Eye (tissue), 1 donor: ENCODE data around the gene WBP1.
A peak's percentile ranks its signal among the peaks of the same experiment; 100 is the strongest.

Experiments used
- DNase-seq: peaks from one replicate; pipeline ENCODE4 v3.0.0-alpha.2; 2015

The WBP1 gene

DNA sequence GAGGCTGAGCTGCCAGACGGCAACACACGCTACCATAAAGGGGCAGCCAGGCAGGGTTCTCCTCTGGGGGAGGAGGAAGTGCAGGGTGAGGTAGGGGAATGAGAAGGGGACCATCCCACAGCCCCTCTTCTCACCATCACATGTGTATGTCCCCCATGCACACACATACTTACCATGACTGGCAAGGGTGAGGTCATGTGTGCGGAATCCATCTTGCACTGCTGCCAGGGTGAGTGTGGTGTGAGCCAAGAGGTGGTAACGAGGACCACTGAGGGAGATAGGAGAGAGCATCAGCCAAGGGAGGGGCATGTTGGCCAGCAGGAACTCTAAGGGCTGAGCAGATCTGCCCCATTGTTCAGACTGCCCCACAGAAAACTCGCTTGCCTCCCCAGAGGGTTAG is 29.6 kb upstream of the WBP1 start:
- DNase-seq = no peak

DNA sequence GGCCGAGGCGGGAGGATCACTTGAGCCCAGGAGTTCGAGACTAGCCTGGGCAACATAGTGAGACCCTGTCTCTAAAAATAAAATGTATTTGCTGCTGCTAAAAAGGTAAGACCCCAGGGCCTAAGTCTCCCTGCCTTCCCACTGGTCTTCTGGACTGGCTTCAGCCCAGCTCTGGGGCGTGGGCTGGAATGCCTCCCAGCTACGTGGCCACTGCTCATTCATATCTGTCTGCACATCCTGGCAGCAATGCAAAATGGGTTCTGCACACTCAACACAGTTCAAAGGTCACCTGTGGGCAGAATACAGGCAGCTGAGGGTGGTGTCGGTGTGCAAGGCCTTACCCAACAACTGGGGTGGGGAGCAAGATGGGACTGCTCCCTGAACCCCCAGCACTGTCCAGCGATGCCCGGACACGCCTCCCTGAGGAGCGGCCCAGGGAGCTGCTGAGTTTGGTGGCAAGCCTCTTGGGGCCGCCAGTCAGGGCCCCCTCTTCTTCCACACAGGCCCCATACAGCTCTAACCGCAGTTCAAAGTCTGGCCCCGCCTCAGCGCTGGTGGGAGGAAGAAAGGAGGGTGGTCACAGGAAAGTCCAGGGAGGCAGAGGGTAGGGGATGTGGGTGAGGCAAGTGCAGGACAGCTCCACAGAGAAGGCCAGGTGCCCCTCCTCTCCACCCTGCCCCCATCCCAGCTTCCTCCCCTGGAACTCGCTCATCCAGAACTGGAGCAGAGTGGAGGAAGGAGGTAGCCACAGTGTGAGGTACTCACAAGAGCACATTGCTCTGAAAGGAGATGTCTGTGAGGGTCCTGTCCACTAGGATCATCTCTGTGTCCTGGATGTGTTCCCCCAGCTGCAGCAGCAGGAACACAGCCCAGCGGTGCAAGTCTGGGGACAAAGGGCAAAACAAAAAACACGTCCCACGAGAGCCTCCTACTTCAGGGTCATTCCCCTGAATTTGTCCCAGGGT is 28.5 kb upstream of the WBP1 start:
- DNase-seq = no peak

DNA sequence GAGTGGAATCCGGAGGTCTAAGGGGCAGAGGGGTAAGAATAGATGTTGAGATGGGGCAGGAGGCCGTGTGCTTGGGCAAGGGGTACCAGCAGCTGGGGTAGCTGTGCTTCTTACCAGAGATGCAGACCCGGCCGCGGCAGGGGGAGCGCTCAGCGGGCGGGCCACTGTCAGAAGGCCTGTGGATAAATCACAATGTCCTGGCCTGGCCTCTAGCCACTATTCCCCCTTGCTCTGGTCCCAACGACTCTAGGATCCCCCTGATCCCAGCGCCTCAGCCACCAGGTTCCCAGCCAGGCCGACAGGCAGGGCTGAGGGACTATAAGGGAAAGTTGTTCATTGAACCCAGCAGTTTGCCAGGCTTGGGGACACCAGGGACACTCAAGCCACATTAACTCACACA is 27.7 kb upstream of the WBP1 start:
- no peak for DNase-seq

DNA sequence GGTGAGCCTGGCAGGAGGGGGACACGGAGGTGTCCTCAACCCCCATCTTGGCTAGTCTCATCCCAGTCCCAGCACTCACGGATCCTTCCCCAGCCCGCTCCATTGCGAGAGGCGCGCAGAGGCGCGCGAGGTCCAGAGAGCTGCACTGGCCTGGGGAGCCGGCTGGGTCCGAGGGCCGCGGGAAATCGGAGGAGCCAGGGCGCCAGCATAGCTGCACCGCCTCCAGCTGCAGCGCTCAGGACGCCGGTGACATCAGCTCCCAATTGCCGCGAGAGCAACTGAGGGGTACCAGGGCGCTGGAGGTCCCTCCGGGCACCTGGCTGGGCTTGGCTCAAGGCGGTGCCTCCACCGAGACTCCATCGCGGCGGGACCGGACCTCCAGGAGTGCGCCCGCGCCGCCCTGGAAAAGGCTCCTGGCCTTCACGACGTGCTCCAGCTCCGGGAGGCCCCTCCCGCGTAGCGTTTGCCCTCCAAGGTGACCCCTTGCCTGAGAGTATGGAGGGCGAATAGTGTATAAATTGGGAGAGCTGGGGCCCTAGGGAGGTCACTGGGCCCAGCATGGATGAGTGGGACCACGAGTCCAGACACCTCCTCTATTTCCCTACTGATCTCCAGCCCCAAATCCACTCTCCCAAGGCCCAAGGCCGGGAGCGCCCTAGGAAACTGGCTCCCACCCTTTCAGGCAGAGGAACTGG is 22.0 kb upstream of the WBP1 start:
- no peak for DNase-seq

DNA sequence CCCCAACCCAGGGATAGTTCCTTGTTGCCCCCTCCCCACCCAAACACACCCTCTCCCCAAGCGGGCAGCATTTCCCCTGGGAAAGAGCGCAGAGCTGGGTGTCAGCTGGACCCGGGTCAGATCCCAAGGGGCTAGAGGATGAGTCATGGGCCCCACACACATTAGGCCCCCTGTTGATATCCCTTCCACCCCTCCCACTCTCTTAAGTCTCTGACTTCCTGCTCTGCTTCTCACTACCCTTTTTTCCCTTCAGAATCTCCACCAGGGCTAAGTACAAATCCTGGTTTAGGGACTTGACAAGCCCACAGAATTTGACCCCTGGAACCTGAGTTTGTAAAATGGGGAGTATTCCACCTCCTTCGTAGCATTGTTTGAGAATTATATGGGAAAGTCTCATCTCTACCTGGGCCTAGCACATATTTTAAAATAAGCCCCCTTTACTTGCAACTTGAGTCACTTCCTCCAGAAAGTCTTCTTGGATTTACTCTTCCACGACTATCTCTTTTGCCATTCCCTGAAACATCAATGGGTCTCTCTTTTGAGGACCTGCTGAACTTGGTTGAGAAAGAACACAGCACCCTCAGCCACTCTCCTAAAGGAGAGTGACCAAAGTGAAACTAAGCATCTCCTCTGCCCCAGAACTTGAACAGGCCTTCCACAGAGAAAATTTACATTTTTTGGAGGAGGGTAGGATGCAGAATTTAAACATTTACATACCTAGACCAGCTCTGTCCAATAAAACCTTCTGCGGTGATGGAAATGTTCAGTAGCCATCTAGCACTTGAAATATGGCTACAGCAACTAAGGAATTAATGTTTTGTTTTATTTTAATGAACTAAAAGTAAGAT is 21.2 kb upstream of the WBP1 start:
- no peak for DNase-seq

- DNase-seq = no peak
Observed at GRCh38 chr2:74438248-74438647, 20.0 kb upstream of the WBP1 start.

GRCh38 chr2:74439373-74439772 is 18.9 kb upstream of the WBP1 start:
- no peak for DNase-seq

DNA sequence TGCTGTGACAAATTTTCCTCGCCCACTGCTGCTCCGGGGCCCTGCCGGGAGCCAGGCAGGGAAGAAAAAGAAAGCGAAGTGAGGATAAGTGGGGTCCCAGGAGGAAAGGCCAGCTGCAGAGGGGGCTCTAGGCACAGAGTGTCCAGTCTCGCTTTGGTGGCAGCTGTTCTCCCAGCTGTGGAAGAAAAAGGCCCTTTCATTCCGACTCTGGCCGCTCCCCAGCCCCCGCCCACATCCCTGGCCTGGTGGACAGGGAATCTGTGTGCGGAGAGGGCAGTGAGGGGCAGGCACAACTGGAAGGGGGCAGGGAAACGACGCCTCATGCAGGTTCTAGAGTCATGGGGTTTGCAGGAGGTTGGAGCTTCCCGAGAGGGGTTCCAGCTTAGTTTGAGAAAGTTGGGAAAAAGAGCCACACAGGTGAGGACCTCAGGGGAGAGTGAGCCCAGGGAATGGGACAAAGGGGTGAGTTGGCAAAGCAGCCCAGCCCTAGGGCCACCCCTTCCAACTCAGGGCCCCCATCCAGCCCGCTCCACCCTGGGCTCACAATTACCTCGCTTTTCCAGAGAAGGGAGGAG is 18.3 kb upstream of the WBP1 start:
- DNase-seq = peak; percentile 80

DNA sequence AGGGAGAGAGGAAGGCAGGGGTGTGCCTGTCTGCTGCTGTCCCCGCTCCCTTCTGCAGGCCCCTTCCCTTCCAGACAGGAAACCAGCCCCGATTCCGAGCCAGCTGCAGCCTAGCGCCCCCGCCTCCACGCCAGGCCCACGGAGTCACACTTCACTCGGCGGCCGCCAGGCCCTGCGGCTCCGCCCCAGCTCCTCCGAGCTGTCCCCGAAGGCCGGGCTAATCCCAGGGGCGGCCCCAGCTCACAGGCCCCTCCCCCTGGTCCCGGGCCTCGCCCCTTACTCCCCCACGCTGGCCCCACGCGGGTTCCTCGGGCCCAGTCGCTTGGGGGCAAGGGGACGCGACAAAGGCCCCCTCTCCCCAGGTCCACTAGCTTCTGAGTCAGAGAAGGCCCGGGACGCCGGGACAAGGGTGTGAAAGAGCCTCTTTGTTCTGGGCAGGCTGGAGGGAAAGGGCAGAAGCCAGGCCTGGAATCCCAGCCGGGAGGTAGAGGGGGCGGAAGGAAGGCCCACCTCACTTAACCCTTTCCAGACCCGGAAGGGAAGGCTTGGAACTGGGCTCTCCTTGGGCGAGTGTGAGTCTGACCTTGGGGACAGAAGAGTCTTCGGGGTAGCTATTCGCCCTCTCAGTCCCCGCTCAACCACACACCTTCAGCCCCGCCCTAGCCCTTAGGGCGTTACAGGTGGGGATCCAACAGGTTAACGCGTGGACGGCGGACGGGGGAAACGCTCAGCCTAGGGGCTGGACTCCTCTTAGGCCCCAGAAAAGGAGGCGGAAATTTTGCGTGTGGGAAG is 17.7 kb upstream of the WBP1 start:
- DNase-seq = peak; percentile 94

- peak; percentile 65 for DNase-seq
Observed at GRCh38 chr2:74441170-74441689, 17.0 kb upstream of the WBP1 start.

DNA sequence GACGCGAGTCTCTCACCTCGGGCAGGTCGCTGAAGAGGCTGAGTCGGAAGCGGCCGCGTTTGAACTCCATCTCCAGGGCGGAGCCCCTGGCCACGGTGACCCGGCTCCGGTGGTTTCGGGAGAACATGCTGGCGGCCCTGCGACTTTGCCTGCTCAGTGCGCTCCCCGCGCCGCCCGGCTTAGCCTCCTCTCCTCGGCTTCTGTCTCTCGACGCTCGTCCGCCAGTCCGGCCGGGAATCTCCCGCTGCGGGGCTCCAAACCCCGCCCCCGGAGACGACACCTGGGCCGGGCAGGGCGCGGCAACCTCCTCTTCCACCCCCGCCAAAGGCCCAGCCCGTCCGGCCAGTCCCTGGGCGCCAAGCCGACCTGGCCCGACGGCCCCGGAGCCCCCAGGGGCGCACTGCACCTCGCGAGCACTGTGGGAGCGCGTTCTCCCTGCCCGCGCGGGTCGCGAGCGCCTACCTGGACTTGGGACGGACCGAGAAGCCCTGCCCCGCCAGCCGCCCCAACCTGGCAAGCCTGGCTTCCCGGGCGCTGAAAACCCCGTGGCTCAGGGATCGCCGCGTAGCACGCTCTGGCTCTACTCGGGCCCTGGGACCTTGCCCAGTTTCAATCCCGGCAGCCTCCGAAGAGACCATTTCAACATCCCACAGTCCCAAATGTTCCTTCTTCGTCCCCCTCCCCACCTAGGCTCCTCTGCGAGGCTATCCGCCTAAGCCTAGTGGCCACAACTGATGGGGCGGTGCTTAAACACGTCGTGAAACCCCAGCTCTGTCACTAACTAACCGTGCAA is 16.4 kb upstream of the WBP1 start, which contains the start of gene RTKN:
RTKN (minus strand) TSS at position 248 of the 793 bp plus-strand sequence; CDS start at position 127, 121 bp downstream.
- DNase-seq = peak; percentile 51

- peak; percentile 8 for DNase-seq
Observed at GRCh38 chr2:74442483-74443297, 15.5 kb upstream of the WBP1 start.

- DNase-seq = no peak
Observed at GRCh38 chr2:74444498-74445318, 13.5 kb upstream of the WBP1 start.

DNA sequence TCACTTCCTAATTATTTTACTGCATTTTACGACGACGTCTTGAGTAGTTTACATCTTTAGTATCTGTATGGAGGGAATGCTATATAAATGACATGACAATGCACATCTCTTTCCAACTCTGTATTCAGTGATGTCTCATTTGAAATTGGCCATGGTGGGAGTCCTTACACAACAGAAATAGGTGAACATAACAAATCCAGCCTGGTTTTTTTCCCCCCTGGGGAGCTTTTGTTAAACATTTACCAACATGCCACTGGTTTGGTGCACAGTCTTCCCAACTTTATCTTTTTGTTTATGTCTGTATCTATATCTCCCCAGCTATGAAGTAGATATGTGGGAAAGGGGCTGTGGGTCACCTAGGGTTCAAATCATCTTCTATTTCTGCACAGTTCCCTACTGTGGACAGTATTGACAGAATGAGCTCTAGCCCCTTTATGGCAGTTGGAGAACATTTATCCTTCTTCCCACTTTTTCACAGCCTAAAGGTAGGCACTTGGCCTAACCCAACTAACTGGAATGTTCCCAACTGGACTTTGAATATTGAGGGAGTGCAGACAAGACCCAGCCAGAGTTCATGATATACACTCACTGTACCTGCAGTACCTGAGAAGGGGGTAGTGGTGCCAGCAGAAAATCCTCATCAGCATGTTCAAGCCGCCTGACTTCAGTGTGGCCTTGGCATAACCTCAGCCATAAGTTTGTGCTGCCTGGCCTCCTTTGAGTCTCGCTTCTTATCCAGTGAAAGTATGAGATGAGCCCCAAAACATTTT is 10.8 kb upstream of the WBP1 start:
- DNase-seq = no peak

DNA sequence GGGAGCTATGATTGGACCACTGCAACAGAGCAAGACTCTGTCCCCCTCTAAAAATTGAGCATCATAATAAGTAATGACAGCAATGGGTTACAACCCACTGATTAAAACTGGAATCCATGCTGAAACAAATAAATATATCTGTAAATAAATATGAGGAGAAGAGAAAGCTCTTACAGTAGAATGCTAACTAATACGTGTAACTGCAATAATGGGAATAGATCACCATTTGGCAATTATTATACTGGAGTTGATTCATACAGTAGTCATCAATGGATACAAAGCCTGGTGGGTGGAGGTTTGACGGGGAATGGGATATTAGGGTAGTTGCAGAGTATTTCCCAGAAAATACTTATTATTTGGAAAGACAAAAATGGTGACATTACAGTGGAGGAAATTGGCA is 9.5 kb upstream of the WBP1 start:
- DNase-seq = no peak

GRCh38 chr2:74450570-74451190 is 7.6 kb upstream of the WBP1 start:
- DNase-seq = no peak
